Erythroblast (primary cell): Measurements from ENCODE around the gene OR1K1.

Experiments used
- GATA1 ChIP-seq: IDR thresholded peaks from 2 replicates; pipeline ENCODE4 v1.6.1; 2011; ENCODE audit warnings: low read depth, mild to moderate bottlenecking, control low read depth, low read length, moderate library complexity
- POLR2A ChIP-seq: IDR thresholded peaks from 2 replicates; pipeline ENCODE4 v1.6.1; 2011; ENCODE audit warnings: mild to moderate bottlenecking, low read length

GRCh38 chr9:122810306-122810946, 10.5 kb downstream of the OR1K1 start:
- TF ChIP-seq POLR2A = no peak
- TF ChIP-seq GATA1 = no peak
